ENCODE measurements around the gene ADGRF5. TPM values are rescaled to one million over a fixed set of nuclear protein-coding genes. Genes with fewer than 3 reads are reported as not detected.
"Not testable (repeated sequence)": the region's sequence is repeated elsewhere in the genome, so short reads cannot be mapped to it uniquely, and the experiment has no call there.

The ADGRF5 gene
- total RNA-seq, 2 donors from 2014 or later = 3.2 to 3.8 TPM

DNA sequence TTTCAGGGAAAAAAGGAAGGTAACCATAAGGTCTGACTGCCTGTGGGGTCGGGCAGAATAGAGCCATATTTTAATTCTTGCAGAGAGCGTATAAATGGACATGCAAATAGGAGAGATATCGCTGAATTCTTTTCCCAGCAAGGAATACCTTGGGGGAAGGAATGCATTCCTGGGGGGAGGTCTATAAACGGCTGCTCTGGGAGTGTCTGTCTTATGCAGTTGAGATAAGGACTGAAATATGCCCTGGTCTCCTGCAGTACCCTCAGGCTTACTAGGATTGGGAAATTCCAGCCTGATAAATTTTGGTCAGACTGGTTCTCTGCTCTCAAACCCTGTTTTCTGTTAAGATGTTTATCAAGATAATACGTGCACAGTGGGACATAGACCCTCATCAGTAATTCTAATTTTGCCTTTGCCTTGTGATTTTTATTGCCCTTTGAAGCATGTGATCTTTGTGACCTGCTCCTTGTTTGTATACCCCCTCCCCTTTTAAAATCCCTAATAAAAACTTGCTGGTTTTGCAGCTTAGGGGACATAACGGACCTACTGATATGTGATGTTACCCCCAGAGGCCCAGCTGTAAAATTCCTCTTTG is 79.4 kb downstream of the ADGRF5 start:
- ATAC-seq, DNase-seq: not testable (repeated sequence)
- intact Hi-C loops (cut with DNase I, micrococcal nuclease) = loop anchor here in 1 of 2 donors (10.0 kb wide), 1 partner anchor 472 kb away; no protein-coding TSS in a partner anchor

DNA sequence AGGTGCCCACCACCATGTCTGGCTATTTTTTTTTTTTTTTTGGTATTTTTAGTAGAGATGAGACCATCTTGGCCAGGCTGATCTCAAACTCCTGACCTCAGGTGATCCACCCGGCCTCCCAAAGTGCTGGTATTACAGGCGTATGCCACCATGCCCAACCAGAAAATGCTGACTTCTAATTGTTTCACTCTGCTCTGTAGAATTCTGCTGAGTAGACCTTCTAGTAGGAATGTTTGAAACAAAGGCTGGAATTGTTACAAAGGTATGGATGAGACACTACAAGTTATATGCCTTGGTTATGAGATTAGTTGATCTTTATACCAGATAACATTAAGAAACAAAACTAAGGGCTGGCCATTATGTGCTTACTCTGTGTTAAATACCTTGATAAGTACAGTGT is 83.7 kb downstream of the ADGRF5 start:
- DNase-seq (no peak), ATAC-seq (no peak)
- intact Hi-C loops (cut with DNase I, micrococcal nuclease) = no loop called here

DNA sequence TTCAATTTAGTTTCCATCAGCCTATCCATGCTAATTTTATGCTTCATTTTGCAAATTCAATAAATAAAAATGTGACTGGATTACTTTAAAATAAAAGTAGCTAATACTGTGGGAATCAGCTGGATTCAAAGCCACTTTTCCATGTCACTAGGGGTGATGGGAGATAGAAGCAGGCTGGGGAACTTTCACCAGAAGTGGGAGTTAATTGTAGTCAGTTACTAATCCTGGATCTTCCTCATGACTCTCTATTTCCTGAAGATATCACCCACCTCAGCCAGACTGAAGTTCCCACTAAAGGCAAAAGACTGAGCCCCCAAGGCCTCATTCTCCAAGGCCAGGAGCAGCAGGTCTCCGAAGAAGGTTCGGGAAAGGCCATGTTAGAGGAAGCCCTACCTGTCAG is 86.7 kb downstream of the ADGRF5 start:
- ATAC-seq; DNase-seq; intact Hi-C loops (cut with DNase I, micrococcal nuclease): not testable (repeated sequence)

DNA sequence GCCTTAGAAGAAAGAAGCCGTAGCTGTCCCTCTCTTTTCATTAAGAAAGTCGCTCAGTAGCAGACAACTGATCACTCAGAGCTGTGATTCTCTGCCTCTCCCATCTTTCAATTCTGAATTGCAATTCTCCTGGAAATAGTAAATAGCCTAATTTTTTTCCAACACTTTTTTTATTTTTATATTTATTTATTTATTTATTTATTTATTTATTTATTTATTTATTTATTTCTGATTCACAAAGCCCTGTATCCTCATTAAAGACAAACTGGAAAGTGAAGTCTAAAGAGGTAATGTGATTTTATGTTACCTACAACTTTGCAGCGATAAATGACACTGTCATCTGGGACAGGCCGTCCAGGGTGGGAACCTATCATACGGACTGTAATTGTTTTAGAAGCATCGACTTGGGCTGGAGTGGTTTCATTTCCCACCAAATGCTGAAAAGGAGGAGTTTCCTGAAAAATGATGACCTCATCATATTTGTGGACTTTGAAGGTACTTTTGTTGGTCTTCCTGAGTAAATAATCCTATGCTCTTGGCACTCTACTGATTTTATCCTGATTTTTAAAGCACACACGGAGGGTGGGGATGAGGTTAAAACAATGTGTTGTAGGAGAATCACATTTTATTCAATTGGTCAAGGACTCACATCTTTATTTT is 87.4 kb downstream of the ADGRF5 start:
- ATAC-seq; intact Hi-C loops (cut with DNase I, micrococcal nuclease); DNase-seq: not testable (repeated sequence)

DNA sequence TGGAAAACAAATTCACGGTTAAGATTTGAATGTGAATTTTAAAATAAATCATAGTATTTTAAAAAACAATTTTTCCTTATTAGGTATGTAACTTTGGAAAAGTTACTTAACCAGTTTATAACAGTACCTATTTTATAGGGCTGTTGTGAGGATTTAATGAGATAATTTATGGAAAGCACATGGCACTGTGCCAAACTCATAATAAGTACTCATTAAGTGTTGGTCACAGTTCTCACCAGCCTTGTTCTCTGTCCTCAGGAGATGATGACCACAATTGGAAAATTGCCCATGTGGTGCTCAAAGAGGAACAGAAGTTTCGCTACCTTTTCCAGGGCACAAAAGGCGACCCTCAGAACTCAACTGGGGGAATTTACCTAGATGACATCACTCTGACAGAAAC is 88.9 kb downstream of the ADGRF5 start:
- DNase-seq = no peak
- intact Hi-C loops (cut with DNase I, micrococcal nuclease) = no loop called here
- ATAC-seq = peak; percentile 46

DNA sequence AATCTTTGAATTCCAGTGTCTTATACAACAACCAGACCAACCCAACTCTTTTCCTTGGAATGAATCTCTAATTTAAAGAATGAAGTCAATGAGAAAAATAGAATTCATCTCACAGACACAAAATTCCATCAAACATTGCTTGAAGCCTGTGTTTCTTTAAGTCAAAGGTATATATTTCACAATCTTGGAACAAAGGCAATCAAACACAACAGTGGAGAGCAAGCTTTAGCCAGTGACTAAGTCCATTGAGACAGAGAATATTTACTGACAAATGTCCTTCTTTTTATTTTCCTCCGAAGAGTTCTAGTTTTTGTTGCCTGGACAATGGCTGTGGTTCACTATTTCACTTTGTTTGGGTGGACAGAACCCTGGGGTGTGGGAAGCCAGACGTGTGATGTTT is 92.8 kb downstream of the ADGRF5 start:
- no peak for ATAC-seq
- intact Hi-C loops (cut with DNase I, micrococcal nuclease) = no loop called here
- no peak for DNase-seq

DNA sequence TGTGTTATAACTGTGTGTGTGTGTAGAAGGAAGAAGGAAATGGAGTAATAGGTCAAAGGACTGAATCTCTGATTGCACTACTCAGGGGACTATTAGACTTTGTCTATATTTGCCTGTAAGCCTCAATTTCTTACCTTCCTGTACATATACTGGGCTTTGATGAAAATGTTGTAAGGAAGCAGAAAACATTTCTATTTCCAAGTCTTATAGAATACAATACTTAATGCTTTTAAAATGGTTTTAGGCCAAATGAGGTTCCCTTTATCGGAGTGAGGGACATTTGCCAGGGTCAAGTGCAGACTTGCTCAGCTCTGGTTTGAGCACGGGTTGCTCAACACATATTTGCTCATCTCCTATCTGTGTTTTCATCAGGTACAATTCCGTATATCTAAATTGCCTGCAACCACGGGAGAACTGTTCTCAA is 100.3 kb downstream of the ADGRF5 start:
- ATAC-seq (peak; percentile 89), DNase-seq (no peak)
- intact Hi-C loops (cut with DNase I, micrococcal nuclease) = no loop called here

DNA sequence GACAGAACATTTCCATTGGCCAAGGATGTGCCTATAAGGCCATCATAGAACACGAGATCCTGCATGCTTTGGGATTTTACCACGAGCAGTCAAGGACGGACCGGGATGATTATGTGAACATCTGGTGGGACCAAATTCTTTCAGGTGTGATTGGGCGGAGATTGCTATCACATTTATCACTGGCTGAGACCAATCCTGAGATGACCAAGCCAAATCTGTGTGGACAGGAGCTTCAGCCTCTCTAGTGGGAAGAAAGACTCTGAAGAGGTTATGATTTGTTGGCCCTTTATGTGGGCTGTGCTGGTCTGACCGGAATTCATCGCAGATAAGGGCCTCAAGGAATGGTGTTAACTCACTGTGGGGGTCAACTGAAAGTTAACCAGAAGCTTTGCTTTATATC is 102.2 kb downstream of the ADGRF5 start:
- no peak for ATAC-seq
- intact Hi-C loops (cut with DNase I, micrococcal nuclease) = no loop called here
- DNase-seq = no peak

DNA sequence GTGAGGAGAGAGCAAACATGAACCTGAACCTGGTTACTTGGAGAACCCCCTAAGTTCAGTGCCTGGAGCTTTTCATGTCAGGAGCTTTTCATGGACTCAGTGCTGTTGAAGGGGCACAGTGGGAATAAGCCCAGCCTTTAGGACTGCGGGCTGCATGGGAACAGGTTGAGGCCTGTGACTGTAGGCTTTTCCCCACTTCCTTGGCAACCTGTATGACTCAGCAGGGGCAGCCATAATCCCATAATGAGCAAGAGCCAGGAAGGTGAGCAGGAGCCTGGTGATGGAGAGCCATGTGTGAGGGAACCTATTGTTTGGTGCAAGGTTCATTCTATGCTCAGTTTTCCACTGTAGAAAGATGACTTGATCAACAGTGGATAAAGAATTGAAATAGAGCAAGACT is 105.1 kb downstream of the ADGRF5 start:
- ATAC-seq (peak; percentile 28), DNase-seq (no peak)
- intact Hi-C loops (cut with DNase I, micrococcal nuclease) = no loop called here

DNA sequence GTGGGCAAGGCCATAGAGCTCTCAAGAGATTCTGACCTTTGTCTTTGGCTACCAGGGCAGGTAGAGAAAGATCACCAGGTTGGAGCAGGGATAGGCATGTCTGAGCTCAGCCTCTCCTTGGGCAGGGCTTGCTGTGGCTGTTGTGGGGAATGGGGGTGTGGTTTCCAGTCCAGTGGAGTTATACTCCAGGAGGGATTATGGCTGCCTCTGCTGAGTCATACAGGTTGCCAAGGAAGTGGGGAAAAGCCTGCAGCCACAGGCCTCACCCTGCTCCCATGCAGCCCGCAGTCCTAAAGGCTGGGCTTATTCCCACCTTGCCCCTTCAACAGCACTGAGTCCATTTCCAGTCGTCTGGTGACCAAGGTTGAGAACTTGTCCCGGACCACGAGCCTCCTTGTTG is 106.6 kb downstream of the ADGRF5 start:
- DNase-seq = peak; percentile 20 to 66
- peak; percentile 92 for ATAC-seq
- intact Hi-C loops (cut with DNase I, micrococcal nuclease) = no loop called here

DNA sequence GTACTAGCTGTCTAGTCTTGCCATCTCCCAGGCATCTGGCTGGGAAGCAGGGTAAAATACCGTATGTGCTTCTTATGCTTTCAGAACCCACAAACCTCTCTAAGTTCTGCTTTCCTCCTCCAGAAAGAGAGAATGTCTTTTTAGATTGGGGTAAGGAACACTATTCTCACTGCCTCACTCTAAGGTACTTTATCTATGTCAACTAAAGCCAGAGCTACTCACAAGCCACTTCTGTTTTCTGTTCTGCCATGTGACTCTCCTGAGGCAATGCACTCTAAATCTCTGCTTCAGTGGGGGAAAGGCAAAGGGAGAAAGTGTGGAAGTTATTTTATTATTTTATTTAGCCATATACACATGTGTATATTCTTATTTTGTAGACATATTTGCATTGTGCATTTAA is 112.9 kb downstream of the ADGRF5 start:
- DNase-seq = no peak
- intact Hi-C loops (cut with DNase I, micrococcal nuclease) = no loop called here
- peak; percentile 45 for ATAC-seq

Other genes starting within 250 kb of the ADGRF5 start
- under 1 TPM; 0.09 to 0.20 TPM for gene TDRD6, start 234.1 kb downstream of the ADGRF5 start, total RNA-seq
- 1 to 10 TPM in 1 of 2 donors, under 1 TPM in 1; 0.70 to 4.5 TPM for gene PLA2G7, start 186.6 kb downstream of the ADGRF5 start, total RNA-seq
- not detected for gene ANKRD66, start 175.0 kb downstream of the ADGRF5 start, total RNA-seq
- 100 to 1,000 TPM; 197 to 412 TPM for gene MEP1A, start 128.5 kb downstream of the ADGRF5 start, total RNA-seq
- 1 to 10 TPM in 1 of 2 donors, under 1 TPM in 1; 0.52 to 2.1 TPM for gene ADGRF1, start 120.4 kb upstream of the ADGRF5 start, total RNA-seq